Stomach (tissue), 9 donors: ENCODE data around the gene RTP2. TPM values are rescaled to one million over a fixed set of nuclear protein-coding genes. Genes with fewer than 3 reads are reported as not detected.

Source experiments
- DNase-seq, 2 donors: peaks; one replicate each; pipeline versions ENCODE4 v3.0.0 to v3.0.0-alpha.2; 2013 to 2019
- H3K27ac ChIP-seq, 5 donors: fragments of 200-600 bp in 4 of 5; sonication (generic) in 4 of 5; one replicate each; pipeline ENCODE4 v1.5.1; 2013 to 2019; ENCODE audit warnings: mild to moderate bottlenecking in 1 of 5, moderate library complexity in 1 of 5
- H3K27me3 ChIP-seq, 3 donors: fragments of 200-600 bp; sonication (generic); one replicate each; pipeline ENCODE4 v1.5.1; 2017 to 2019; ENCODE audit warnings: mixed run types in 1 of 3
- H3K36me3 ChIP-seq, 4 donors: fragments of 200-600 bp; sonication (generic); 1 replicate in 3 of 4; 2 replicates in 1 of 4; pipeline ENCODE4 v1.5.1; 2016 to 2019
- H3K4me1 ChIP-seq, 4 donors: fragments of 200-600 bp; sonication (generic); one replicate each; pipeline ENCODE4 v1.5.1; 2016 to 2019
- H3K4me3 ChIP-seq, 4 donors: fragments of 200-600 bp; sonication (generic) in 3 of 4; one replicate each; pipeline ENCODE4 v1.5.1; 2016 to 2019; ENCODE audit warnings: mild to moderate bottlenecking in 1 of 4
- H3K9me3 ChIP-seq, 4 donors: fragments of 200-600 bp; sonication (generic); one replicate each; pipeline ENCODE4 v1.5.1; 2016 to 2019
- CTCF ChIP-seq, 7 experiments: fragments of 450-650 bp in 4 of 7; fragments of 200-600 bp in 3 of 7; sonication (generic) in 3 of 7; IDR thresholded peaks; one replicate each; pipeline ENCODE4 v1.5.1; 2016 to 2019; ENCODE audit warnings: antibody characterized with exemption in 7 of 7, control low read depth in 2 of 7, mild to moderate bottlenecking in 1 of 7
- EP300 ChIP-seq: sonication (generic); formaldehyde crosslinking; IDR thresholded peaks from one replicate; pipeline ENCODE4 v1.6.1; 2017; ENCODE audit warnings: antibody characterized with exemption
- POLR2A ChIP-seq, 4 donors: fragments of 450-650 bp; IDR thresholded peaks; one replicate each; pipeline ENCODE4 v1.6.1; 2016; ENCODE audit warnings: antibody characterized with exemption in 4 of 4, control low read depth in 2 of 4, mild to moderate bottlenecking in 1 of 4, moderate library complexity in 1 of 4
- POLR2AphosphoS5 ChIP-seq, 3 donors: sonication (generic); formaldehyde crosslinking; IDR thresholded peaks; one replicate each; pipeline ENCODE4 v1.6.1; 2016; ENCODE audit warnings: antibody characterized with exemption in 3 of 3
- WGBS, 5 donors: extraction: QIAGEN DNeasy Blood & Tissue Kit in 3 of 5; methylation state at CpG; one replicate each; pipeline versions ENCODE4 v1.1.5 to v1.1.7; 2013 to 2018; 5-methylcytosine and 5-hydroxymethylcytosine counted together
- intact Hi-C: fragments of 100-400 bp; cut with DNase I; formaldehyde crosslinking; loops from one replicate; pipeline ENCODE4 v1.15.1; 2023; ENCODE audit warnings: low total_unique reads
- polyA plus RNA-seq, 3 donors: library from polyadenylated mRNA; stranded (reverse); fragments of 200-250 nt; gene quantifications; one replicate each; pipeline ENCODE4 v1.2.3, GENCODE V29; 2013
- total RNA-seq, 5 donors: library from RNA; depleted of rRNA; stranded (reverse); fragments of >200 nt; gene quantifications; one replicate each; pipeline versions ENCODE4 v1.1.0 to v1.2.3, GENCODE V29; 2014 to 2016
- donor health status: healthy with polysubstance abuse.
- donor health status: Bipolar disorder and iron deficiency.
- donor health status: healthy.

Gene RTP2
- total and polyA plus RNA-seq, 8 donors, result not detected

DNA sequence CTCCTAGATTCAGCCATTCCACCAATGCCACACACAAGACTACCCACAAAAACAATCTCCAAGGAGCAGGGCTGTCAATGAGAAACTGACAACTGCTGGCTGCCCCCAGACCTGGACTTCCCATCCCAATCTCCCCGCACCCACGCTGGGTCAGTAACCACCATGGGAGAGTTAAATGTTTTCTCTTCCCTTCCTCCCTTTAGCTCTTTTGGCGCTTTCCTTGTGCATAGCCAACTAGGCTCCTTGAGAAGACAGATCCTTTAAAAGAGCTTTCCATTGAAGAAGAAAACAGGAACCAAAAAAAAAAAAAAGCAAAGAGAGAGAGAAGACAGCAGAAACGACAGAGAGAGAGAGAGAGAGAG, 34.6 kb upstream of the RTP2 start:
- peak in 1 of 2 donors; percentile 30 for DNase-seq
- Histone ChIP-seq H3K36me3 (peaks cover 11 to 27% (median 26%) of the 10 kb centered on the region in 4 donors), H3K27me3 (no peaks in the 10 kb centered on the region), H3K4me1 (peaks cover 15 to 54% (median 47%) of the 10 kb centered on the region in 4 donors), H3K27ac (peak overlapping the region in 4 of 5 donors; percentile 93 to 100 (median 98)), H3K4me3 (peak overlapping the region; percentile 57 to 83 (median 70)), H3K9me3 (no peaks in the 10 kb centered on the region)
- intact Hi-C loops, result loop anchor here (5.0 to 10.0 kb wide), 2 partner anchors 1208 to 1225 kb away; no protein-coding TSS in a partner anchor
- 60 to 66% (median 64%) methylated on average over 4 of the region's 4 CpGs for WGBS, 5 donors
- TF ChIP-seq POLR2A (IDR thresholded peaks at IDR 0.05) (no peak), CTCF (IDR thresholded peaks at IDR 0.05) (no peak), EP300 (no peak), POLR2AphosphoS5 (IDR thresholded peaks at IDR 0.05) (no peak)

DNA sequence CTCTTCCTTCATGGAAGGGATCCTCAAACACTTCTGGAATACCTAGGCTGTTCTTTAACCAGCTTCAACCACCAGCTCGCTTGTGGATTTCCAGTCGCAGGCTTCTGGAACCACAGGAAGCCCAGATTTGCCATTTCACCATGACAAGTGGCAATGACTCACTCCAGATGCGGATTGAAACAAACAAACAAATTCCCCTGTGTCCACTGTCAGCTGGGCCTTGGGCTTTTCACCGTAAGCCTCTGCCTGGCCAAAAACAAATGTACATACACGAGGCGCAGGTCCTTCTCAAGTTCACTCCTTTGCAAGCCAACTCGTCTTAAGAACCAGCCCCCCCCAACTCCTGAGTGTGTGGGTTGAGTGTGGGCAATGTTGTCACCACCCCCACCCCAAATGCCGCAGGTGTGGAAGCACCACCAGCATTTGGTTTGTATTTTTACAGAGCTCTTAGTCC, 34.1 kb upstream of the RTP2 start:
- H3K4me1 ChIP-seq, result peaks cover 15 to 49% (median 44%) of the 10 kb centered on the region in 4 donors
- intact Hi-C loops, result loop anchor here (5.0 to 10.0 kb wide), 2 partner anchors 1208 to 1226 kb away; no protein-coding TSS in a partner anchor
- H3K27me3 ChIP-seq, result no peaks in the 10 kb centered on the region
- peaks cover 17 to 32% (median 31%) of the 10 kb centered on the region in 4 donors for H3K36me3 ChIP-seq
- peak in 1 of 2 donors; percentile 35 for DNase-seq
- H3K4me3 ChIP-seq, result peak overlapping the region in 2 of 4 donors; percentile 57 to 63
- H3K27ac ChIP-seq, result peak overlapping the region in 4 of 5 donors; percentile 93 to 100 (median 98)
- no peaks in the 10 kb centered on the region for H3K9me3 ChIP-seq
- 62 to 84% (median 81%) methylated on average over 8 of the region's 8 CpGs for WGBS, 5 donors
- TF ChIP-seq POLR2AphosphoS5 (IDR thresholded peaks at IDR 0.05), result peak in 2 of 3 donors; percentile 36 to 42
- no peak for TF ChIP-seq EP300
- TF ChIP-seq POLR2A (IDR thresholded peaks at IDR 0.05), result no peak

DNA sequence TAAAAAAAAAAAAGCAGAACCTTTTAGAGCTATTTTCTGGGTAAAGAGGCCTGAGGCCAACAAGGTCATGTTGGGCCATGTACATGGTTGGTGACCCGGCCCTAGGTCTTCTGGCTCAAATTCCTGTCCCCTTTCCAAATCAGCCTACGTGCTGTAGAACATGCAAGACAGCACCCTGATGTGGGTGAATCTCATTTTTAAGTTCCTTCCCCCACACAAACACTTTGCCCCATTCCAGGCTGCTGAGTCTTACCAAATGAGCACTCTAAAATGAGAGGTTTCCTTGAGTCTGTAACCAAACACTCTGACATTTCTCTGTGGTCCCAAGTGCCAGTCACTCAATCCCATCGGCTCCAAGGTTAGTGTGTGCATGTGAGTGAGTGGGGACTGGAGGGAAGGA, 33.5 kb upstream of the RTP2 start:
- no peak for DNase-seq
- Histone ChIP-seq H3K9me3 (no peaks in the 10 kb centered on the region), H3K27me3 (no peaks in the 10 kb centered on the region), H3K36me3 (peaks cover 23 to 38% (median 37%) of the 10 kb centered on the region in 4 donors), H3K4me3 (peak overlapping the region in 1 of 4 donors; percentile 57), H3K4me1 (peaks cover 15 to 48% (median 39%) of the 10 kb centered on the region in 4 donors), H3K27ac (peak overlapping the region in 4 of 5 donors; percentile 93 to 100 (median 98))
- 65 to 89% (median 78%) methylated on average over 3 of the region's 3 CpGs for WGBS, 5 donors
- TF ChIP-seq POLR2A (IDR thresholded peaks at IDR 0.05) (no peak), EP300 (no peak), CTCF (IDR thresholded peaks at IDR 0.05) (no peak), POLR2AphosphoS5 (IDR thresholded peaks at IDR 0.05) (no peak)
- intact Hi-C loops, result loop anchor here (5.0 to 10.0 kb wide), 2 partner anchors 1209 to 1226 kb away; no protein-coding TSS in a partner anchor

GRCh38 chr3:187735383-187735782, 33.0 kb upstream of the RTP2 start:
- H3K4me3 ChIP-seq, result peak overlapping the region in 1 of 4 donors; percentile 57

More at GRCh38 chr3:187735383-187735782, 33.0 kb upstream of the RTP2 start:
- TF ChIP-seq CTCF (IDR thresholded peaks at IDR 0.05) (no peak), POLR2AphosphoS5 (IDR thresholded peaks at IDR 0.05) (no peak)
- Histone ChIP-seq H3K4me1 (peaks cover 15 to 43% (median 35%) of the 10 kb centered on the region in 4 donors), H3K27ac (peak overlapping the region in 4 of 5 donors; percentile 93 to 100 (median 98)), H3K27me3 (no peaks in the 10 kb centered on the region), H3K36me3 (peaks cover 27 to 43% (median 42%) of the 10 kb centered on the region in 4 donors), H3K9me3 (no peaks in the 10 kb centered on the region)
- intact Hi-C loops, result loop anchor here (5.0 to 10.0 kb wide), 2 partner anchors 1209 to 1227 kb away; no protein-coding TSS in a partner anchor
- WGBS, 5 donors, result 84 to 94% (median 90%) methylated on average over 3 of the region's 3 CpGs
- no peak for DNase-seq
